GM21381 (cell line): Measurements from ENCODE around the gene CYP3A5.
"Not testable (repeated sequence)": the region's sequence is repeated elsewhere in the genome, so short reads cannot be mapped to it uniquely, and the experiment has no call there.

Source experiments
- ATAC-seq: cut with Tn5 transposase; IDR thresholded peaks from one replicate; pipeline ENCODE4 v1.9.1; 2021; ENCODE audit warnings: mild to moderate bottlenecking, moderate library complexity; ENCODE audit not compliant: unreplicated experiment

Gene CYP3A5

GRCh38 chr7:99643464-99643863 is 36.3 kb downstream of the CYP3A5 start:
- no peak for ATAC-seq

- ATAC-seq = no peak
These were observed 37.8 kb downstream of the CYP3A5 start for GRCh38 chr7:99642027-99642426.

GRCh38 chr7:99639267-99639666 is 40.5 kb downstream of the CYP3A5 start:
- ATAC-seq = no peak

GRCh38 chr7:99638731-99639130 is 41.1 kb downstream of the CYP3A5 start:
- no peak for ATAC-seq

GRCh38 chr7:99637414-99637813 is 42.4 kb downstream of the CYP3A5 start:
- ATAC-seq = not testable (repeated sequence)

- ATAC-seq = no peak
These were observed 48.3 kb downstream of the CYP3A5 start for GRCh38 chr7:99631295-99632109.

GRCh38 chr7:99629643-99630042 is 50.2 kb downstream of the CYP3A5 start:
- no peak for ATAC-seq

- no peak for ATAC-seq
These were observed 51.0 kb downstream of the CYP3A5 start for GRCh38 chr7:99628471-99629465.

GRCh38 chr7:99627513-99627912 is 52.3 kb downstream of the CYP3A5 start:
- no peak for ATAC-seq

GRCh38 chr7:99626661-99627060 is 53.1 kb downstream of the CYP3A5 start:
- no peak for ATAC-seq

GRCh38 chr7:99625961-99626360 is 53.8 kb downstream of the CYP3A5 start:
- ATAC-seq = no peak

- no peak for ATAC-seq
These were observed 54.5 kb downstream of the CYP3A5 start for GRCh38 chr7:99625321-99625720.

- no peak for ATAC-seq
These were observed 55.3 kb downstream of the CYP3A5 start for GRCh38 chr7:99624484-99624883.

GRCh38 chr7:99623702-99624447 is 55.9 kb downstream of the CYP3A5 start:
- no peak for ATAC-seq

- ATAC-seq = no peak
These were observed 56.6 kb downstream of the CYP3A5 start for GRCh38 chr7:99623091-99623693.

- ATAC-seq = no peak
These were observed 57.2 kb downstream of the CYP3A5 start for GRCh38 chr7:99622596-99622995.

GRCh38 chr7:99621271-99621670 is 58.5 kb downstream of the CYP3A5 start:
- ATAC-seq = no peak

GRCh38 chr7:99619571-99620130 is 60.1 kb downstream of the CYP3A5 start:
- ATAC-seq = no peak

GRCh38 chr7:99618726-99619125 is 61.1 kb downstream of the CYP3A5 start:
- ATAC-seq = no peak

GRCh38 chr7:99617192-99617781 is 62.5 kb downstream of the CYP3A5 start:
- no peak for ATAC-seq
